Middle frontal gyrus (tissue), 1 donor: Measurements from ENCODE around the gene ADRM1.

Experiments used
- DNase-seq: peaks from one replicate; pipeline ENCODE4 v3.0.0-alpha.2; 2015; ENCODE audit warnings: low spot score; ENCODE audit errors: extremely low spot score

Gene ADRM1

DNA sequence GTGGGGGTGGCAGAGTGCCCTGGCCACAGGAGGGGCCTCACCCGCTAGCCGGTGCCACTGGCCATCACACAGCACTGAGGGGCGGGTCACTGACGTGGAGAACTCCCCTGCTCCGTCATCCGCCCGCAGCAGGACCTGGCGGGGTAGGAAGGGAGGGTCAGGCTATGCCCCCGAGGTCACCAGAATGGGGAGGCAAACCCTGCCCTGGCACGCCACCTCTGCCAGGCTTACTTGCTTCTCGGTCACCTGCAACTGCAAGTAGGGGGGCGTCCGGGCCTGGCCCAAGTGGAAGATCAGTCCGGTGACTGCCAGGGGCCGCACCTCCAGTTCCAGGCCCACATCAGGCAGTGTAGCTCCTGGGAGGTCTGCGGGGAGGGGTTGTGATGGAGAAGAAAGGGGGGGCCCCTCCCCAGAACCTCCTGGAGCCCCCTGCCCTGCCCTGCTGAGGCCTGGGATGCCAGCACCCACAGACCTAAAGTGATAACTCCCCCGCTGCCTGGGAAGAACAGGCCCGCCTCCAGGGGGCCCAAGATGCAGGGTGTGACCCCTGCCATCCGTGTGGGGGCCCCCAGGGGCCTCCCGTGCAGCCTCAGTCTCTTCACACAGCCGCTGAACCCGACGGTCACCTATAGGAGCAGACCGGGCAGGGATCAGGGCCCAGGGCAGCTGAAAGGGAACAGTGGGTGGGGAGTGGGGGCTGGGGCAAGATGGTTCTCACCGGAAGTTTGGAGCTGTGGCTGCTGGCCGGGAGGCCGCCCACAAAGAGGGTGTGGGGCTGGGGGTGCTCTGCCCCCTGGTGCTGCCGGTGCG is 7.4 kb downstream of the ADRM1 start:
- DNase-seq, result no peak

DNA sequence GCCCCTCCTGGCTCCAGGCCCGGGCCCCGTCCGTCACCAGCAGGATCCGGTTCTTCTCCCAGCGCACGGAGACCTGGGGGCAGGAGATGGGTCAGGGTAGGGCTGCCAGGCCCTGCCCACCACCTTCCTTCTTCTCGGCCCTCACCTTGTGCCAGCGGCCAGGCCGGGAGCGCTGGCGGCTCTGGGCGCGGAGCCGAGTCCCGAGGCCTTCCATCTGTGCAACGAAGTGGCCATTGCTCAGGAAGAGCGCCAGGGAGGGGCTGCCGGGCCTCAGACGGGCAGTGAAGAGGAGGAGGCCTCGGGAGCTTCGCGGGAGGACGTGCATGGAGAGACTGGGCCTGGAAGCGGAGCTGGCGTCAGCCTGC is 7.9 kb downstream of the ADRM1 start:
- no peak for DNase-seq

DNA sequence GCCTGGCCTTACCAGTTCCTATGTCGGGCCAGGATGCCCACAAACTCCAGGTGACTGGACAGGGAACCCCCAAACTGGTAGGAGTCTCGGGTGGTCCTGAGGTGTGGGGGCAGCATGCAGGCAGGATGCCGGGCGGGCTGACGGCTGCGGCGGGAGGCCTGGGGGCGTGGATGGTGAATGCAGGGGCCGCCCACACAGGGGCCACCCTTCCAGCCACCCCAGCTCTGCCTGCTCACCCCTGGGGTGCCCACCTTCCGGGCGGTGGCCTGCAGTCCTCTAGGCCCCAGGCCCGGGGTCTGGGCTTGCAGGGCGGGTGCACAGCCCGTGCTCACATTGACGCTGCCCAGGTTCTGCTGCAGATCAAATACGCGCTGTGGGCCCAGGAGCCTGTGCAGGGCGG is 8.4 kb downstream of the ADRM1 start:
- DNase-seq, result no peak

DNA sequence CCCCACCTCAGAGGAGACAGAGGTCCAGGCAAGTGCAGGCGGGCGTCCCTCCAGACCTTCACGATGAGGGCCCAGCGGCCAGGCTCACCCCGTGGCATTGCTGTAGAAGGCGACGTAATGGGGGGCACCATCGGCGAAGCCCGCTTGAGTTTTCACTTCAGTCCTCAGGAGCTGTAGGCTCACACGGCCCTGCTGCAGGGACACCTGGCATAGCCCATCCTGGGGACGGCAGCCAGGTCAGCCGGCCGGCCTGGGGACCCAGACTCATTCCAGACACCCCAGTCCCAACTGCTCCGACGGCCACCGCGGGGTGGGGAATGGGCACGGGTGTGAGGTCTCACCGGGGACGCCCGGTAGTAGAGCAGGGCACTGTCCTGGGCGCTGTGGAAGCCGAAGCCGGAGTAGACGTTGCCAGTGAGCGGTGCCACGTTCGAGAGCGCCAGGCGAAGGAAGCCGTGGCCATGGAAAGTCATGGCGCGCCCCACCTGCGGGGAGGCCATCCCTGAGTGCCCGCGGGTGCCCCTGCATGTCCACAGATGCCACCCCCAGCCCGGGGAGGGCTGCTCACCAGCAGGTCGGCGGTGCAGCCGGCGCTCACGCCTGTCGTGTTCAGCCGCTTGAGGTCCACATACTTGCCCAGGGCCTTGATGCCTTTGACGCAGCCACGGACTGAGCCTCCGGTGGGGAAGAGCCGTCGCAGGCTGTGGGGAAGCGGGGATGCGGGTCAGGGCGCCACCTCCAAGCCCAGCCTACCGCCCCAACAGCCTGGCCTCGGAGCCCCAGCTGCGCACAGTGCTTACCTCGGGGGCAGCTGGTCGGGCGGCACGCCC is 9.2 kb downstream of the ADRM1 start:
- DNase-seq, result no peak

DNA sequence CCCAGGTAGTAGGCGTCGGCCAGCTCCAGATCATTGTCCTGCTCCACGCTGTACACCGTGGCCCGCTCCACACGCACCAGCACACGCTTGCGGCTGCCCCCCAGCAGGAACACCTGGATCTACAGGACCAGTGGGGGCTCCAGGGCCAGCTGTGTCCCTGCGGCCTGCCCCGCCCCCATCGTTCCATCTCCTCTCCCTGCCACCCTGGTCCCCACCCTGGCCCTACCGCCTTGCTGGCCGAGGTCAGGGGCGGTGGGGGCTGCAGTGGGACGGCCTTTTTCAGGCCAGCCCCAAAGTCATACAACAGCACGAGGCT is 9.8 kb downstream of the ADRM1 start:
- DNase-seq, result no peak

DNA sequence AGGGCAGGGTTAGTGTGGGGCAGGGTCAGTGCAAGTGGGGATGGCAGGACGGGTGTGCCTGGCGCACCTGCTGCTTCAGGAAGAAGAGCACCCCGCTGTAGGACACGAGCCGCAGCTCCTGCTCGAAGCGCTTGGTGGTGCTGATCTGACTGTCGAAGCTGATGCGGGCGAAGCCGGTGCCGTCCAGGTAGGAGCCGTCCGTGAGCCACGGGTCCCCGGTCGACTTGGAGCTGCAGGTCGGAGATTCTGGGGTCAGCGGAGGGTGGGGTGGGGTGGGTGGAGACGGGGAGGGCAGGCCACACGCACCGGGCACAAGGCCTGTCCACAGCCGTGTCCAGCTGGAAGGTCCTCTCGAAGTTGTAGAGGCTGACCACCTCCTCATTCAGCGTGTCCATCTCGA is 10.2 kb downstream of the ADRM1 start:
- DNase-seq, result no peak

DNA sequence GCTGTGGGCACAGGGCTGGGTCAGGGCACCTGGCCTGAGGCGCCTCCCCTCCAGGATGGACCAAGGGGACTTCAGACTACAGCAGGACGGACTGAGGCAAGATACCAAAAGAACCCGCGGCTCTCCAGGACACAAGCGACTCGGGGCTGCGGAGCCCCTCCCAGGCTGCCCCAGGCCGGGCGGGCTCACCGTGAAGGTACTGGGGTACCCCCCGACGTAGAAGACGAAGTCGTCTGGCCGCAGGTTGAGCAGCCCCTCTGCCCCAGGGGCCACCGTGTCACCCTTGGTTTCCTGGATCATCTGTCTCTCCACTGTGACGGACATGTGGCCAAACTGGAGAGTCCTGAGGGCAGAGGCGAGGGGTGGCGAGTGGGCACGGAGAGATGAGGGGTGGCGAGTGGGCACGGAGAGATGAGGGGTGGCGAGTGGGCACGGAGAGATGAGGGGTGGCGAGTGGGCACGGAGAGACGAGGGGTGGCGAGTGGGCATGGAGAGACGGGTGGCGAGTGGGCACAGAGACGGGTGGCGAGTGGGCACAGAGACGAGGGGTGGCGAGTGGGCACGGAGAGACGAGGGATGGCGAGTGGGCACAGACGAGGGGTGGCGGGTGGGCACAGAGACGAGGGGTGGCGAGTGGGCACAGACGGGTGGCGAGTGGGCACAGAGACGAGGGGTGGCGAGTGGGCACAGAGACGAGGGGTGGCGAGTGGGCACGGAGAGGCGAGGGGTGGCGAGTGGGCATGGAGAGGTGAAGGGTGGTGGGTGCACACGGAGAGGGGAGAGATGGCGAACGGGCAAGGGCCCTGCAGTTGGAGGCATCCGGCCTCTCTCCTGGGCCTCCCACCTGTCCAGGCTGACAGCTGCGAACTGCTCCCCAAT is 10.9 kb downstream of the ADRM1 start:
- no peak for DNase-seq

DNA sequence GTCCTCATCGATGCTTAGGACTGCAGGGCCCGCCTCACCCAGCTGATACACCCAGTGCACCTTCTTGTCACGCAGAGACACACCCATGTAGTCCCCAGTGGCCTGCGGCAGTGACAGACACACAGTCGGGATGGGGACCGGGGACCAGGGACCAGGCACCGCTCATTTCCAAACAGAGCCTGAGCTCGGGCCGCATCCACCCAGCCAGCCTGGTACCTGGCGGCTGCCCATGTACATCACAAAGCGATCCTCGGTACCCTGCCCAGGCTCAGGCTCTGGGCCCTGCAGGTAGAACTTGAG is 11.5 kb downstream of the ADRM1 start:
- DNase-seq, result no peak

DNA sequence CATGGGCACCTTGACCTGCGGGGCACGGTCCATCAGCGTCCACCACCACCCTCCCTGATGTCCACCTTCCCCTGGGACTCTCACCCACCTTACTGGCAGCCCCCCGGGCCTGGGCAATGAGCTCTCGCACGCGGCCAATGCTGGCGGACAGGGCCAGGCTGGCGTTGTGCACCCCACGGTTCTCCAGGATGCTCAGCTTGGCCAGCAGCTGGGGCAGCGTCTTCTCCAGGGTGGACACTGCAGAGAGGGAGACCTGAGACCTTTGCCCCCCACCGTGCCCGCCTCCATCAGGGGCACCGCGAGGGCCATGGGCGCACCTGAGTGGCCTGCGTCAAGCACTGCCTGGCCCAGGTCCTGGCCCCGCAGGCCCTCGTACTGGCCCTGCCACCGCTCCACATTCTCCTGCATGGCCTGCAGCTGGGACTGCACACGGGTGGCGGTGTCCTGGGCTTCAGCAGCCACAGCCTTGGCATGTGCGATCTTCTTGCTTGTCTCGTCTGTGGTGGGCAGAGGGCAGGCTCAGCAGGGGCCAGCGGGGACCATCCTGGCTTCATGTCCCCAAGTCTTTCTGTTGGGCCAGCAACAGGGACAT is 12.0 kb downstream of the ADRM1 start:
- no peak for DNase-seq

DNA sequence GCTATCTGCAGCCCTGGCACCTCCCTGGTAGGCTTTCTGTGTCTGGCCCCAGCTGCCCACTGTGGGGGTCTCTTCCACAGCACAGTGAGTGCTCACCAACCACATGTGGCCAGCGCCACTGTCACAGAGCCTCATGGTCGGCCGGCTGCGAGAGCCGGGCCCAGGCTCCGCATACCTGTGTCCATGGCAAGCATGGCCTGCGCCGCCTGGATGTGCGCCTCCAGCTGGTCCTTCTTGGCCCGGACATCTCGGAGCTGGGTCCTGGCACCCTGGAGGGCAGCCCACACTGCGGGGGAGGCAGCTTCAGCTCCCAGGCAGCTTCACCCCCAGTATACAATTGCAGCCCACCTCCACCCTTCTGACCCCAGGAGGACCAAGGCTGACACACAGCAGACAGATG is 13.0 kb downstream of the ADRM1 start:
- no peak for DNase-seq

DNA sequence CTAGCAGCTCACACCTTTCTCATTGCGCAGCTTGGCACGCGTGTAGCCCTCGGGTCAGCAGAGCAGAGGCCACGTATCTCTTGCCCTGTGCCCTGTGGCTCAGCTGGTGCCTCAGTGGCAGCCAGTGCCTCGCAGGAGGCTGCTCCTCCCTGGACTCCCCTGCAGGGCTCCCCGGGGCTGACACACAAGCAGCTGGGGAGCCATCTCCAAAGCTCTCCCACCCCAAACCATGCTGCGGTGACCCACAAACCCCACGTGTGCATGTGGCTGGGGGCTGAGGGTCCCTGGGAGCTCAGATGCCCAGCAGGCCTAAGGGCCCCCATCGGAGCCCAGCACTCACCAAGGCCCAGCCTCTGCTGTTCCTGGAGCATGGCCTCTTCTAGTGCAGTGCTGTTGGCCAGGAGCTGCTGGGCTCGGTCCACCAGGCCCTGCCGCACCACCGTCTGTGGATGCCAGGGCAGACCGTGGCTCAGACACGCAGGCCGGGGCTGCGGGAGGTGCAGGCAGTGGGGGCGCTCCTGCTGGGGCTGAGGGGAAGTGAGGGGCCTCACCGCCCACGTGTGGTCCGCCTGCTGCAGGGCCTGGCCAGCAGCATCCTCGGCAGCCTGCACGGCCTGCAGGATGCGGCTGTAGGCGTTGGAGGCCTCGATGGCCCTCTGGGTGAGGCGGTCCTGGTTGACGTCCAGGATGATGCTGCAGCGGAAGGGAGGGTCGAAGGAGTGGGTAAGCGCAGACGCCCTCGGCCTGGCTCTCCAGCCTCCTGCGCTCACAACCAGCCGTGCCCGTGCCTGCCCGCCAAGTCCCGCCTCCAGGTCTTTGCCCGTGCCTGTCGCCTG is 13.8 kb downstream of the ADRM1 start:
- DNase-seq, result no peak

DNA sequence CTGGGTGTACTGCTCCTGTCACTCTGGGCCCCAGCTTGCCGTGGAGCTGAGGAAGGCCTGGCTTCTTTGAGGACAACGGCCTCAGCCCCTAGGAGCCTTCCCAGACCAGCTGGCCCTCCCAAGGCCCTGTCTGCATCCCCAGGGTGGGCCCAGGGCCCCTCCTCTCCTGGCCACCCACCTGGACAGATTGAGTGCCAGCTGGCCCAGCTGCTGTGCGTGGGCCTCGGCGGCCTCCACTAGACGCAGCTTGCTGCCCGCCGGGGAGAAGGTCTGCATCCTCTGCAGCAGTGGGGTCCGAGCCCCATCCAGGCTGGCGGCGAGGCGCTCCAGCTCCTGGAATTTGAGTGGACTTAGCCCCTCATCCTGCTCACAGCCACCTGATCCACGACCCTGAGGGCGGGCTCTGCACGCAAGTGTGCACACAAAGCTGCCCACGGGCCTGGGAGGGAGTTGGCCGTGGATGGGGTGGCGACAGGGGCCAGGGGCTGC is 14.4 kb downstream of the ADRM1 start:
- DNase-seq, result no peak

DNA sequence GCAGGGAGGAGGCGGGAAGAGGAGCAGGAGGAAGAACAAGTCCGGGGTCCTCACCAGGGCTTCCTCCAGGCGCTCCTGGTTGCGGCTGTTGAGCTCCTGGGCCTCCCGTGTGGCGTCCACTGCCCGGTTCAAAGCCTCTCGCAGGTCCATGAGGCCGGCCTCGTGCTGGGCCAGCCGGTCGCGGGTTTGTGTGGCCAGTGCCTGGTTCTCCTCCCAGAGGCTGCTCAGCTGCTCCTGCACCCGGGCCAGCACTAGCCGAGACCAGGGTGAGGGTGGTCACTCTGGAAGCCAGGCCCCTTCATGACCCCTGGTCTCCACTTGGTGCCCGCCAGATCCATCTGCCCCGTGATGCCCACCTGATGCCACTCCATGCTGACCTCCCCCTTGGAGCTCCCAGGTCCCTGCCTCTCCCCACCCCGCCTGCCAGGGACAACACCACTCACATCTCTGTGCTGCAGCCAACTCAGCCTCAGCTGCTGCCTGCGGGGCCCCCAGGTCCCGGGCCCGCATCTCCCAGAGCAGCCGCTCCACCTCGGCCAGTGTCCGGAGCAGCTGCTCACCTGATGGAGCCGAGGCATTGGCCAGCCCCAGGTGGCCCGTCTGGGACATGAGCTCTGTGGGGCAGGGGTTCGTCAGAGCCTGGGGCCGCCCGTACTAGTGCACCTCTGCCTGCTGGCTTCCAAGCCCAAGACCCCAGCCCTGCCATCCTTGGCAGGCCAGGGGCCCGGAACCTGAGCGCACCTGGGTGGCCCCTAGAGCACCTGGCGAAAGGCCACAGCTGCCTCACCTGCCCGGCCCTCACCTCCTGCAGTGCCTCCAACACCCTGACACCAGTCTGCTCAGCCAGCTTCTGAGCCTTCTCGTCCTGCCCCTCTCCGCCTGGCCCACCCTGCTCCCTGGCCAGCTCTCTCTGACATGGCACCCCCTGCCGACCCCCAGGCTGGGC is 15.9 kb downstream of the ADRM1 start:
- no peak for DNase-seq

DNA sequence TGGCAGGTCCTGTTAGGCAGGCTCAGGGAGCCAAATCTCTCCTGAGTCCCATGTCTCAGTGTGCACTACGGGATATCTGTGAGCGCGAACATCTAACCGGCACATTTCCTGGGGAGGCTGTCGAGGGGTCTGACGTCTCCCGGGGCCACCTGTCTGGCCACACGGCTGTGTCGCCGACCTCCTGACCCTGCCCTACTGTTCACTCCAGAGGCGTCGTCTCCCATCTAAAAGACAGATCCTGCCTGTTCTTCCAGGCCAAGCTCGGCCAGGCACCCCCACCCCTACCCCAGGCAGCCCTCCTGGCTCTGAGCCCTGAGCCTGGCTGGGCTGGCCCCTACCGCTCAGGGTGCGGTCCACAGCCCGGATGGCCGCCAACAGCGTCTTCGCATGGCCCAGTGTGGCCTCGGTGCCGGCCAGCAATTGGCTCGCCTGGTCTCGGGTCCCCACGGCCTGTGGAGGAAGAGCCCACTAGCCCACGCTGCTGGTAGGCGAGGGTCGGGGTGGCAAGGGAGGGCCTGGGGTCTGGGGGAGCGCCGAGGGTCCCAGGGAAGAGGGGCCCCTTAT is 16.6 kb downstream of the ADRM1 start:
- DNase-seq, result no peak

DNA sequence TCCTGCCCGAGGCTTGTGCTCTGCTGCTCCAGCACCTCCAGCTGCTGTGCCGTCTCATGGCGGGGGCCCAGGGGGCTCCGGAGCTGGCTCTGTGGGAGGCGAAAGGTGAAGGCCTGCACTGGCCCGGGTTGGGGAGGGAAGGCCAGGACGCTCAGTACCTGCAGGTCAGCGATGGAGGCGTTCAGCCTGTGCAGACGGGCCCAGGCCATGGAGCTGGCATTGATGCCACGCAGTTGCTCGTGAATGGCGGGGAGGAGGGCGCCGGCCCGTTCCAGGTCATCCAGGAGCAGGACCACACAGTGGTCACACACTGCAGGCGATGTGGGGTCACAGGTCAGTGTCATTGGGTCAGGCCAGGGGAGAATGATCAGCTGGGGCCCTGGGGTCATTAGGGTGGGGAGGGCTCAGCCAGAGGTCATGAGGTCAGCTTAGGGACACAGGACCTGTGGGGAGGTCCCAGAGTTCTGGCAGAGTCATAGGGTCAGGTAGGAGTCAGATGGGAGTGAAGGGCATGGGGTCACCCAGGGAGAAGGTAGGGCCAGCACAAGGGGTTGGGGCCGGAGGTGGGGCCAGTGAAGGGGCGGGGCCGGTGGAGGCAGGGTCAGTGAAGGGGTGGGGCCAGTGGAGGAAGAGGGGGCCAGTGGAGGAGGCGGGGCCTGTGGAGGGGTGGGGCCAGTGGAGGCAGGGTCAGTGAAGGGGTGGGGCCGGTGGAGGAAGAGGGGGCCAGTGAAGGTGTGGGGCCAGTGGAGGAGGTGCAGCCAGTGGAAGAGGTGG is 18.0 kb downstream of the ADRM1 start:
- DNase-seq, result no peak

DNA sequence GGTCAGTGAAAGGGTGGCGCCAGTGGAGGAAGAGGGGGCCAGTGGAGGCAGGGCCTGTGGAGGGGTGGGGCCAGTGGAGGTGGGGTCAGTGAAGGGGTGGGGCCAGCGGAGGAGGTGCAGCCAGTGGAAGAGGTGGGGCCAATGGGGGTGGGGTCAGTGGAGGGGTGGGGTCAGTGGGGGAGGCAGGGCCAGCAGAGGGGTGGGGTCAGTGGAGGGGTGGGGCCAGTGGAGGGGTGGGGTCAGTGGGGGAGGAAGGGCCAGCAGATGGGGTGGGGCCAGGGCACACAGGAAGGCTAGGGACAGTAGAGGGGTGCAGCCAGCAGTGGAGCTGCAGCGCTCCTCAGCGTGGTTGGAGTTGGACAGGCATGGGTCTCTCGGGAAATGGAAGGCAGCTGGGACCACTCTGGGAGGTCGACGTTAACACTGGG is 18.7 kb downstream of the ADRM1 start:
- DNase-seq, result no peak

DNA sequence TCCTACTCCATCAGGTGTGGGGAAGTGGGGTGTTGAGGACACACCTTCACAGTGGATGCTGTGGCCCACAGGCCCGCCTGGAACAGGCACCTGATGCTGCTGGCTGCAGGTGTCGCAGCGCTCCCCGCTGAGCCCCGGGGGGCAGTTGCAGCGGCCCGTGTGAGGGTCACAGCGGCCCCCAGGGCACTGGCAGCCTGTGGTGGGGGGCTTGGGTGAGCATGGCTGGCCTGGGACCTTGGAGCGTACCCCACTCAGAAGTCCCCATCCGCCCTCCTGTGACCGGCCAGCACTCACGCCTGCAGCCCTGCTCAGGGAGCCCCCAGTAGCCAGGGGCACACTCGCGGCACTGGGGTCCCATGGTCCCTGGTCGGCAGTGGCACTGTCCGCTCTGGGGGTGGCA is 19.2 kb downstream of the ADRM1 start:
- no peak for DNase-seq

DNA sequence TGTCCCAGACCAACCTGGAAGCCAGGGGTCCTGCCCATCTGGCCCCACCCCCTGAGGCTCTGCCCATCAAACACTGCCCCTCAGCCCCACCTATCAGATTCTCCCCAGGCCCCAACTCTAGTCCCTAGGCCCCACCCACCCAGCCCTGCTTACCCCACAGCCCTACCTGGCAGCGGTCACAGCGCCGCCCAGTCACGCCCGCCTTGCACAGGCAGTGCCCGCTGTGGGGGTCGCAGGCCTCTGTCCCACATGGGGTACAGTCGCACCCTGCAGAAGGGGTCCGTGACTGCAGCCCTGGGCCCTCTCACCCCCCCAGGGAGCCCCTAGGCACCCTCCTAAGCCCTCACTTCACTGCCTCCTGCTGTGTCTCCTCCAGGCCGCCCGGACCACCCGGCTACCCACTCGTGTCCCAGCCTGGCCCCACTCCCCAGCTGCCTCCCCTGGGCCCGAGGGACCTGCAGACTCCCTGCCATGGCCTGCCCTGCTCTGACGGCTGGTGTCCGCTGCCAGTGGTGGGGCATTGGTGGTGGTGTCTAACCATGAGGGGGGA is 19.8 kb downstream of the ADRM1 start:
- DNase-seq, result no peak
